B cell (primary cell): ENCODE data around the gene RIMBP2.

Experiments used
- CTCF ChIP-seq: fragments of 200-600 bp; IDR thresholded peaks from one replicate; pipeline ENCODE4 v1.8.0; 2022; ENCODE audit warnings: antibody characterized with exemption, mild to moderate bottlenecking
- EZH2 ChIP-seq: IDR thresholded peaks from 2 replicates; pipeline ENCODE4 v1.6.1; 2012; ENCODE audit warnings: borderline replicate concordance, low read depth, mild to moderate bottlenecking, moderate library complexity, low read length; ENCODE audit not compliant: insufficient read depth, poor library complexity, severe bottlenecking

- no peak for TF ChIP-seq CTCF
- TF ChIP-seq EZH2, result no peak
Measured at GRCh38 chr12:130369816-130370215, 346.3 kb downstream of the RIMBP2 start.
